GM12875 (cell line): Measurements from ENCODE around the gene CFAP52.
"Not testable (repeated sequence)": the region's sequence is repeated elsewhere in the genome, so short reads cannot be mapped to it uniquely, and the experiment has no call there.

Source experiments
- H3K4me3 ChIP-seq: one replicate; pipeline ENCODE4 v1.5.1; 2011; ENCODE audit warnings: low read depth, low read length, control low read depth
- CTCF ChIP-seq: IDR thresholded peaks from 2 replicates; pipeline ENCODE4 v1.5.1; 2011; ENCODE audit warnings: low read depth, mild to moderate bottlenecking, control low read depth, inconsistent platforms, low read length, moderate library complexity, borderline replicate concordance; ENCODE audit not compliant: insufficient read depth

CFAP52 gene

GRCh38 chr17:9594065-9594464 is 17.6 kb downstream of the CFAP52 start:
- H3K4me3 ChIP-seq = no peak overlapping the region
- TF ChIP-seq CTCF = no peak

GRCh38 chr17:9597638-9598037 is 21.2 kb downstream of the CFAP52 start:
- H3K4me3 ChIP-seq = not testable (repeated sequence)

- no peak for TF ChIP-seq CTCF
- H3K4me3 ChIP-seq = no peak overlapping the region
These were observed 22.2 kb downstream of the CFAP52 start for GRCh38 chr17:9598661-9599060.

GRCh38 chr17:9604583-9604982 is 28.1 kb downstream of the CFAP52 start:
- not testable (repeated sequence) for H3K4me3 ChIP-seq

GRCh38 chr17:9606453-9606852 is 30.0 kb downstream of the CFAP52 start:
- no peak for TF ChIP-seq CTCF
- no peak overlapping the region for H3K4me3 ChIP-seq

GRCh38 chr17:9607058-9607457 is 30.6 kb downstream of the CFAP52 start:
- H3K4me3 ChIP-seq = not testable (repeated sequence)

- no peak overlapping the region for H3K4me3 ChIP-seq
- TF ChIP-seq CTCF = no peak
These were observed 35.1 kb downstream of the CFAP52 start for GRCh38 chr17:9611557-9611956.

GRCh38 chr17:9612006-9612405 is 35.6 kb downstream of the CFAP52 start:
- no peak for TF ChIP-seq CTCF
- no peak overlapping the region for H3K4me3 ChIP-seq

- no peak for TF ChIP-seq CTCF
- H3K4me3 ChIP-seq = no peak overlapping the region
These were observed 39.0 kb downstream of the CFAP52 start for GRCh38 chr17:9615486-9615885.
